K562 (cell line): ENCODE measurements around the gene SLC4A3. TPM values are rescaled to one million over a fixed set of nuclear protein-coding genes. Genes with fewer than 3 reads are reported as not detected.

Experiments used
- ATAC-seq: fragments of 200-7000 bp; cut with Tn5 transposase; 3 replicates; pipeline ENCODE4 v1.9.1; 2020; ENCODE audit warnings: moderate library complexity
- BruUV-seq: library from RNA; stranded (reverse); fragments of 400-500 nt; replicated peaks from 2 replicates; lab custom pipeline; 2021; lab: Mats Ljungman, UMichigan
- CTCF ChIA-PET: fragments of 300-600 bp; formaldehyde crosslinking; extraction: SDS; loops from one replicate; lab custom pipeline; 2021; ENCODE audit warnings: low intra/inter-chr PET ratio; lab: Yijun Ruan, JAX
- POLR2A ChIA-PET: fragments of 300-600, 350-650 bp; sonication (Branson Sonifier 250); formaldehyde crosslinking; extraction: SDS; loops from one replicate; lab custom pipeline; 2021; ENCODE audit warnings: antibody characterized with exemption, inconsistent platforms; lab: Yijun Ruan, JAX
- DNase-seq, 4 experiments: peaks; one replicate each; pipeline versions ENCODE4 v3.0.0 to v3.0.0-alpha.2; 2011 to 2018; ENCODE audit warnings: low spot score in 3 of 4, mixed read lengths in 3 of 4; ENCODE audit errors: extremely low read depth in 1 of 4
- FAIRE-seq: peaks from 2 replicates; lab custom pipeline; 2011; peaks lifted over from hg19 to GRCh38; lab: Jason Lieb, UNC
- H2AFZ ChIP-seq: 2 replicates; pipeline ENCODE4 v1.6.0; 2011; ENCODE audit warnings: low read depth, low read length, control low read depth, inconsistent platforms
- H3K27ac ChIP-seq: fragments of 200-600 bp; 3 replicates; pipeline ENCODE4 v1.8.0; 2011; ENCODE audit warnings: low read depth, mild to moderate bottlenecking, control low read depth, inconsistent platforms, low read length, moderate library complexity, mixed read lengths; ENCODE audit errors: extremely low read depth
- H3K27me3 ChIP-seq, 2 experiments: fragments of 300-600 bp in 1 of 2; 2 replicates in 1 of 2; 3 replicates in 1 of 2; pipeline versions ENCODE4 v1.6.0 to v1.8.0; 2011; ENCODE audit warnings: inconsistent platforms in 2 of 2, low read length in 2 of 2, mild to moderate bottlenecking in 1 of 2, mixed read lengths in 1 of 2, moderate library complexity in 1 of 2; ENCODE audit not compliant: control insufficient read depth in 2 of 2, insufficient read depth in 2 of 2
- H3K36me3 ChIP-seq: fragments of 300-600 bp; 3 replicates; pipeline ENCODE4 v1.8.0; 2011; ENCODE audit warnings: mild to moderate bottlenecking, low read length, inconsistent platforms; ENCODE audit not compliant: control insufficient read depth, insufficient read depth
- H3K4me1 ChIP-seq, 2 experiments: fragments of 200-600 bp in 1 of 2; replicated peaks in 1 of 2; 2 replicates in 1 of 2; 3 replicates in 1 of 2; pipeline versions ENCODE4 v1.5.1 to v1.8.0; 2011; ENCODE audit warnings: inconsistent platforms in 2 of 2, low read length in 2 of 2, mild to moderate bottlenecking in 1 of 2, mixed read lengths in 1 of 2, moderate library complexity in 1 of 2; ENCODE audit not compliant: control insufficient read depth in 2 of 2, insufficient read depth in 2 of 2
- H3K4me2 ChIP-seq: 2 replicates; pipeline ENCODE4 v1.6.1; 2011; ENCODE audit warnings: low read length, control low read depth, inconsistent platforms, mixed read lengths; ENCODE audit not compliant: insufficient read depth
- H3K4me3 ChIP-seq: fragments of 200-600 bp; sonication (generic), shearing (Covaris generic); 2 replicates; pipeline ENCODE4 v1.5.1; 2016; ENCODE audit warnings: control low read depth, inconsistent platforms
- H3K79me2 ChIP-seq: fragments of 200-600 bp; 3 replicates; pipeline ENCODE4 v1.8.0; 2011; ENCODE audit warnings: low read length, inconsistent platforms; ENCODE audit not compliant: control insufficient read depth, insufficient read depth
- H3K9ac ChIP-seq, 2 experiments: 2 replicates each; pipeline versions ENCODE4 v1.6.0 to v1.6.1; 2011; ENCODE audit warnings: low read depth in 2 of 2, low read length in 2 of 2, control low read depth in 1 of 2, inconsistent platforms in 1 of 2, mild to moderate bottlenecking in 1 of 2, mixed read lengths in 1 of 2; ENCODE audit not compliant: insufficient read depth in 1 of 2
- H3K9me1 ChIP-seq: one replicate; pipeline ENCODE4 v1.6.0; 2011; ENCODE audit warnings: inconsistent platforms, mild to moderate bottlenecking, low read length, moderate library complexity; ENCODE audit not compliant: control insufficient read depth, insufficient read depth
- H3K9me3 ChIP-seq: replicated peaks from 2 replicates; pipeline ENCODE4 v1.5.1; 2011; ENCODE audit warnings: low read depth, low read length, inconsistent platforms; ENCODE audit not compliant: control insufficient read depth, insufficient read depth
- H4K20me1 ChIP-seq: replicated peaks from 2 replicates; pipeline ENCODE4 v1.6.1; 2011; ENCODE audit warnings: low read length, inconsistent platforms, mixed read lengths; ENCODE audit not compliant: control insufficient read depth, insufficient read depth
- BACH1 ChIP-seq: fragments of 200-800 bp; sonication (Bioruptor generic); IDR thresholded peaks from 2 replicates; pipeline ENCODE4 v1.6.1; 2016; ENCODE audit warnings: missing genetic modification characterization, missing compliant biosample characterization
- FOXA1 ChIP-seq: fragments of 450-650 bp; IDR thresholded peaks from 2 replicates; pipeline ENCODE4 v1.6.1; 2016; ENCODE audit warnings: mild to moderate bottlenecking, borderline replicate concordance
- HBP1 ChIP-seq: fragments of 450-650 bp; formaldehyde crosslinking; IDR thresholded peaks from 2 replicates; pipeline ENCODE4 v1.4.0; 2022; ENCODE audit warnings: missing genetic modification characterization
- HNRNPH1 ChIP-seq: fragments of 200-400 bp; formaldehyde crosslinking; optimal IDR thresholded peaks from 2 replicates; pipeline ENCODE3; 2017; ENCODE audit warnings: low read depth, mild to moderate bottlenecking, low read length, moderate library complexity
- ZNF518B ChIP-seq: fragments of 250-450 bp; sonication (Bioruptor Pico); IDR thresholded peaks from 2 replicates; pipeline ENCODE4 v1.5.0; 2021; ENCODE audit warnings: mild to moderate bottlenecking, moderate library complexity
- ZNF764 ChIP-seq: fragments of 250-450 bp; sonication (Bioruptor Pico); IDR thresholded peaks from 2 replicates; pipeline ENCODE4 v1.4.0; 2020; ENCODE audit warnings: low read depth, mild to moderate bottlenecking, moderate library complexity
- WGBS: fragments of 100-300 bp; shearing (Covaris generic); methylation state at CpG from one replicate; pipeline ENCODE4 v1.1.6; 2016; ENCODE audit warnings: low coverage, mixed read lengths; ENCODE audit not compliant: insufficient coverage; ENCODE audit errors: missing lambda C conversion rate; 5-methylcytosine and 5-hydroxymethylcytosine counted together
- in situ Hi-C: fragments of 300-500 bp; cut with MboI; formaldehyde crosslinking; loops from 4 replicates; pipeline ENCODE4 v1.15.0; 2018; ENCODE audit warnings: inconsistent platforms, mixed read lengths
- intact Hi-C: fragments of 100-400 bp; cut with micrococcal nuclease; formaldehyde crosslinking; loops from 2 replicates; pipeline ENCODE4 v1.14.2; 2022
- polyA plus RNA-seq, 8 experiments: library from polyadenylated mRNA; depleted of rRNA in 4 of 8; stranded (reverse) in 5 of 8; unstranded in 3 of 8; fragments of >200 nt; fragmentation: Nextera tagmentation in 2 of 8; fragmentation: Illumina TruSeq in 1 of 8; extraction: Ambion mirVana in 2 of 8; extraction: Trizol in 1 of 8; gene quantifications; 2 replicates each; pipeline versions ENCODE4 v1.2.1 to v1.2.3, GENCODE V29; 2011 to 2014; ENCODE audit warnings: inconsistent platforms in 1 of 8, missing spikeins in 1 of 8
- total RNA-seq, 7 experiments: library from RNA; depleted of rRNA in 6 of 7; stranded (reverse); fragments of >200 nt in 6 of 7; fragmentation: Illumina TruSeq in 2 of 7; extraction: Trizol in 2 of 7; gene quantifications; 2 replicates each; pipeline versions ENCODE4 v1.2.1 to v1.2.3, GENCODE V29; 2011 to 2021; ENCODE audit warnings: low replicate concordance in 1 of 7

SLC4A3 gene
- total and polyA plus RNA-seq, 9 of the 15 experiments (the other 6 are each of a cell fraction or from before 2014, with no cell fraction given): 0.04 to 0.31 (median 0.16) TPM; not detected in 5

- no peak for FAIRE-seq
- Histone ChIP-seq H3K27me3 (no peaks in the 10 kb centered on the region), H4K20me1 (no peaks in the 10 kb centered on the region), H3K27ac (no peak overlapping the region), H3K4me3 (no peak overlapping the region), H3K9ac (no peak overlapping the region), H3K9me3 (no peaks in the 10 kb centered on the region), H3K79me2 (no peaks in the 10 kb centered on the region), H3K4me2 (no peak overlapping the region), H3K36me3 (no peaks in the 10 kb centered on the region; the same call in 2 of the 3 replicates), H3K4me1 (peaks cover 0 to 19% of the 10 kb centered on the region in 2 experiments; a peak in 2 of 5 replicates), H2AFZ (no peak overlapping the region), H3K9me1 (no peaks in the 10 kb centered on the region)
- BruUV-seq: no TSS peak
- WGBS: 72% methylated on average over 8 of the region's 9 CpGs
- CTCF ChIA-PET: no interaction called here
- in situ Hi-C loops: no loop called here
- TF ChIP-seq ZNF518B (CRISPR knock-in tag) (no peak), HBP1 (no peak), ZNF764 (CRISPR knock-in tag) (no peak), FOXA1 (no peak), HNRNPH1 (no peak), BACH1 (tag) (no peak)
- no peak for ATAC-seq
- no peak for DNase-seq
- POLR2A ChIA-PET: interaction anchor here (0.9 to 1.6 kb wide), 2 partner anchors 9 to 21 kb away, joined by 4 to 5 read pairs; no protein-coding TSS in a partner anchor
- intact Hi-C loops: no loop called here
These were observed 16.1 kb upstream of the SLC4A3 start for GRCh38 chr2:219611306-219611705.
